Mucosa of descending colon (tissue), 3 donors: ENCODE results near the gene GJC3. TPM values are rescaled to one million over a fixed set of nuclear protein-coding genes. Genes with fewer than 3 reads are reported as not detected.

ENCODE experiments used
- ATAC-seq: fragments of 200-7000 bp; cut with Tn5 transposase; one replicate; pipeline ENCODE4 v1.9.1; 2020; ENCODE audit warnings: mild to moderate bottlenecking, moderate library complexity
- DNase-seq, 3 donors: peaks; one replicate each; pipeline ENCODE4 v3.0.0-alpha.2; 2020
- H3K36me3 ChIP-seq: fragments of 200-600 bp; one replicate; pipeline ENCODE4 v1.8.0; 2021; ENCODE audit warnings: low read depth, mild to moderate bottlenecking
- H3K4me1 ChIP-seq: fragments of 200-600 bp; one replicate; pipeline ENCODE4 v1.8.0; 2021; ENCODE audit warnings: low read depth, mild to moderate bottlenecking
- H3K4me3 ChIP-seq: fragments of 200-600 bp; one replicate; pipeline ENCODE4 v1.8.0; 2021; ENCODE audit warnings: mild to moderate bottlenecking
- H3K9me3 ChIP-seq: fragments of 200-600 bp; one replicate; pipeline ENCODE4 v1.8.0; 2021; ENCODE audit warnings: mild to moderate bottlenecking
- CTCF ChIP-seq: fragments of 200-600 bp; IDR thresholded peaks from one replicate; pipeline ENCODE4 v1.8.0; 2022; ENCODE audit warnings: antibody characterized with exemption, mild to moderate bottlenecking
- intact Hi-C, 2 donors: fragments of 100-400 bp; cut with DNase I in 1 of 2; cut with micrococcal nuclease in 1 of 2; formaldehyde crosslinking; loops; one replicate each; pipeline versions ENCODE4 v1.11.0 to v1.11.1; 2022; cut with DNase I, micrococcal nuclease
- total RNA-seq, 3 donors: library from RNA; stranded (reverse); fragmentation: NEBNext Ultra II Directional in 2 of 3; extraction: Animal tissue kit (Norgen Biotek cat#: 25700) in 2 of 3; gene quantifications; one replicate each; pipeline versions ENCODE4 v1.2.1 to v1.2.4, GENCODE V29; 2021 to 2023
- donor health status: DM: no; HTN: no; CAD: no; lungs with moderate emphysema.
- donor health status: DM: no; HTN: no; CAD: no.
- donor health status: DM: no; HTN: yes; CAD: no.

GJC3 gene
- total RNA-seq, 3 donors from 2014 or later, result not detected

- Histone ChIP-seq H3K4me1 (no peaks in the 10 kb centered on the region), H3K9me3 (no peaks in the 10 kb centered on the region), H3K36me3 (no peaks in the 10 kb centered on the region), H3K4me3 (no peak overlapping the region)
- intact Hi-C loops, result no loop called here
- ATAC-seq, result no peak
- no peak for TF ChIP-seq CTCF
- DNase-seq, result no peak
These were observed 956 bp upstream of the GJC3 start for GRCh38 chr7:99930376-99930775.

GRCh38 chr7:99929730-99930053 is 272 bp upstream of the GJC3 start:
- H3K9me3 ChIP-seq, result no peaks in the 10 kb centered on the region
- no peak for DNase-seq
- H3K4me3 ChIP-seq, result no peak overlapping the region
- no peak for ATAC-seq
- no peak for TF ChIP-seq CTCF
- intact Hi-C loops, result no loop called here
- no peaks in the 10 kb centered on the region for H3K4me1 ChIP-seq
- no peaks in the 10 kb centered on the region for H3K36me3 ChIP-seq

DNA sequence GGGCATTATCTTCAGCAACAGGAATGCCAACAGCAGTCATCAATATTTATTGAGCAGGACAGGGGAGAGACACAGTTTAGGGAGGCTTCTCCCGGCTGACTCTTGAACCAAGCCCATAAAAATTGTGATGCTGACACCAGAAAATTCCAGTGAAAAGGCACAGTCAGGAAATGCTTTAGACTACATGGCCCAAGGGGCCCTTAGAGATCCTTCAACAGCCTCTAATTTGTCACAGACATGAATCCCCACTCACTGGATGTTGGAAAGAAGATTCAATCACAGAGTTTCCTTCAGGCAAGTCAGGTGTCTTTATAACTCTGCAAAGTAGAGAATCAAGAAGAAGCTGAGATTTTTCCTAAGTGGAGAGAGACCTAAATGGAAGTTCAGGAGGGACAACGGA is 1.2 kb downstream of the GJC3 start:
- ATAC-seq, result no peak
- Histone ChIP-seq H3K9me3 (no peaks in the 10 kb centered on the region), H3K4me3 (no peak overlapping the region), H3K36me3 (no peaks in the 10 kb centered on the region), H3K4me1 (no peaks in the 10 kb centered on the region)
- intact Hi-C loops, result no loop called here
- no peak for DNase-seq
- no peak for TF ChIP-seq CTCF

GRCh38 chr7:99927536-99927935 is 1.9 kb downstream of the GJC3 start:
- Histone ChIP-seq H3K4me3 (no peak overlapping the region), H3K9me3 (no peaks in the 10 kb centered on the region), H3K36me3 (no peaks in the 10 kb centered on the region), H3K4me1 (no peaks in the 10 kb centered on the region)
- intact Hi-C loops, result no loop called here
- no peak for TF ChIP-seq CTCF
- DNase-seq (no peak), ATAC-seq (no peak)

GRCh38 chr7:99926321-99926720 is 3.1 kb downstream of the GJC3 start:
- no peak for DNase-seq
- ATAC-seq, result no peak
- Histone ChIP-seq H3K36me3 (no peaks in the 10 kb centered on the region), H3K4me1 (no peaks in the 10 kb centered on the region), H3K9me3 (no peaks in the 10 kb centered on the region), H3K4me3 (no peak overlapping the region)
- TF ChIP-seq CTCF, result no peak
- intact Hi-C loops, result no loop called here

DNA sequence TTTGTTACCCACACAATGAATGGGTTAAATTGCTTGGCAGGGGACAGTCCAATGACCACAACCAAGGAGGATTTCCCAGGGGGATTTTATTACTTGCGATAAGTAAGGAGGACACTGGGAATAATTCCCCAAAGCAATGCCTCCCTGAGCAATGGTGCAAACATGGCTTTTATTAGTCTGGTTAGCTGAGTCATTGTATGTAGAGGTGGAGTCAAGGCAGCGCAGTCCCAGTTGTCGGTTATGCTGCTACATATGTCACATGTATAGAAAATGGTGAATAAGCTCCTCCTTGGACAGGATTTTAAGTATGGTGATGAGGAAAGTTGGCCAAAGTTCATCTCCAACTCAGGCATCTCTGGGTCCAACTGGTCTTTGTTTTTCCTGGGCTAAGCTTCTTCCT is 6.2 kb downstream of the GJC3 start:
- no peaks in the 10 kb centered on the region for H3K36me3 ChIP-seq
- no peak overlapping the region for H3K4me3 ChIP-seq
- no peak for TF ChIP-seq CTCF
- H3K9me3 ChIP-seq, result no peaks in the 10 kb centered on the region
- DNase-seq, result no peak
- intact Hi-C loops, result no loop called here
- peaks cover 9% of the 10 kb centered on the region for H3K4me1 ChIP-seq
- ATAC-seq, result no peak
